OCI-LY7 (cell line): ENCODE results near the gene ADARB2. TPM values are rescaled to one million over a fixed set of nuclear protein-coding genes. Genes with fewer than 3 reads are reported as not detected.

Source experiments
- BruUV-seq: library from RNA; stranded (reverse); fragments of 400-500 nt; replicated peaks from 2 replicates; lab custom pipeline; 2021; lab: Mats Ljungman, UMichigan
- CTCF ChIA-PET: fragments of 300-600 bp; sonication (Branson Sonifier 250); formaldehyde crosslinking; loops from one replicate; lab custom pipeline; 2022; ENCODE audit warnings: antibody characterized with exemption; ENCODE audit not compliant: unreplicated experiment; lab: Charles Lee
- POLR2A ChIA-PET: fragments of 300-600 bp; sonication (Branson Sonifier 250); formaldehyde crosslinking; loops from one replicate; lab custom pipeline; 2022; ENCODE audit warnings: antibody characterized with exemption; lab: Charles Lee
- DNase-seq: peaks from one replicate; pipeline ENCODE4 v3.0.0-alpha.2; 2015; ENCODE audit warnings: low spot score
- H2AFZ ChIP-seq: fragments of 200-600 bp; sonication (generic), shearing (Covaris generic); 2 replicates; pipeline ENCODE4 v1.6.1; 2014; ENCODE audit warnings: mild to moderate bottlenecking, antibody characterized with exemption, low read length, moderate library complexity
- H3K27ac ChIP-seq: fragments of 200-600 bp; sonication (generic); 2 replicates; pipeline ENCODE4 v1.5.1; 2014; ENCODE audit warnings: mixed run types, low read depth, mild to moderate bottlenecking, moderate library complexity, low read length, inconsistent platforms; ENCODE audit not compliant: poor library complexity, severe bottlenecking
- H3K36me3 ChIP-seq: fragments of 200-600 bp; sonication (generic); 2 replicates; pipeline ENCODE4 v1.6.1; 2014; ENCODE audit warnings: mild to moderate bottlenecking, antibody characterized with exemption, low read length, moderate library complexity, mixed read lengths; ENCODE audit not compliant: insufficient read depth
- H3K4me1 ChIP-seq: fragments of 200-600 bp; sonication (generic); 2 replicates; pipeline ENCODE4 v1.5.1; 2014; ENCODE audit warnings: mild to moderate bottlenecking, low read length; ENCODE audit not compliant: insufficient read depth, poor library complexity, severe bottlenecking
- H3K4me2 ChIP-seq: fragments of 200-600 bp; sonication (generic); 2 replicates; pipeline ENCODE4 v1.6.1; 2014; ENCODE audit warnings: mild to moderate bottlenecking, low read length
- H3K4me3 ChIP-seq: fragments of 200-600 bp; sonication (generic); 2 replicates; pipeline ENCODE4 v1.5.1; 2014; ENCODE audit warnings: mild to moderate bottlenecking, low read depth, low read length; ENCODE audit not compliant: poor library complexity, severe bottlenecking
- H3K79me2 ChIP-seq: fragments of 200-600 bp; sonication (generic); 2 replicates; pipeline ENCODE4 v1.6.1; 2016; ENCODE audit warnings: low read depth, mild to moderate bottlenecking, low read length, moderate library complexity, mixed read lengths; ENCODE audit not compliant: insufficient read depth
- H3K9me2 ChIP-seq: fragments of 200-600 bp; sonication (generic); 2 replicates; pipeline ENCODE4 v1.6.1; 2016; ENCODE audit warnings: mild to moderate bottlenecking, low read length, mixed read lengths; ENCODE audit not compliant: insufficient read depth
- H3K9me3 ChIP-seq: fragments of 200-600 bp; sonication (generic); 2 replicates; pipeline ENCODE4 v1.6.1; 2014; ENCODE audit warnings: mild to moderate bottlenecking, mixed run types, low read length, mixed read lengths
- H4K20me1 ChIP-seq: fragments of 200-600 bp; sonication (generic); 2 replicates; pipeline ENCODE4 v1.6.1; 2014; ENCODE audit warnings: mild to moderate bottlenecking, antibody characterized with exemption, low read length, moderate library complexity, mixed read lengths; ENCODE audit not compliant: insufficient read depth
- EZH2phosphoT487 ChIP-seq: fragments of 200-600 bp; sonication (generic); IDR thresholded peaks from 2 replicates; pipeline ENCODE4 v1.6.1; 2018; ENCODE audit warnings: low read depth, borderline replicate concordance, mild to moderate bottlenecking, mixed run types, antibody characterized with exemption, low read length, moderate library complexity, mixed read lengths
- intact Hi-C: fragments of 100-400 bp; cut with micrococcal nuclease; formaldehyde crosslinking; loops from one replicate; pipeline ENCODE4 v1.10.0; 2022; ENCODE audit not compliant: unreplicated experiment
- total RNA-seq, 2 experiments: library from RNA; depleted of rRNA in 1 of 2; stranded (reverse); fragments of >200 nt in 1 of 2; shearing (Covaris generic) in 1 of 2; gene quantifications; 2 replicates each; pipeline ENCODE4 v1.2.3, GENCODE V29; 2014 to 2022
- TF ChIP-seq, protein P1 (sequence below): fragments of 200-600 bp; sonication (generic); conservative IDR thresholded peaks from 2 replicates; pipeline ENCODE4 v1.5.1; 2014; ENCODE audit warnings: mild to moderate bottlenecking, antibody characterized with exemption, low read length, moderate library complexity, mixed read lengths

The ADARB2 gene
- total RNA-seq, 2 experiments from 2014 or later, result 0.03 TPM; not detected in 1

DNA sequence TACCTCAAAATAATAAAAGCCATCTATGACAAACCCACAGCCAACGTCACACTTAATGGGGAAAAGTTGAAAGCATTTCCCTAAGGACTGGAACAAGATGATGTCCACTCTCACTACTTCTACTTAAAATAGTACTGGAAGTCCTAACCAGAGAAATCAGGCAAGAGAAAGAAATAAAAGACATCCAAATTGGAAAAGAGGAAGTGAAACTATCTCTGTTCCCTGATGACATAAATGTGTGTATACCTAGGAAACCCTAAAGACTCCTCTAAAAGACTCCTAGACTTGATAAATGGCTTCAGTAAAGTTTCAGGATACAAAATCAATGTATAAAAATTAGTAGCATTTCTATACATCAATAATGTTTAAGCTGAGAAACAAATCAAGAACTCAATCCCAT lies 367.0 kb downstream of the ADARB2 start:
- no peak overlapping the region for H3K27ac ChIP-seq
- H3K9me2 ChIP-seq, result no peaks in the 10 kb centered on the region
- H2AFZ ChIP-seq, result no peak overlapping the region
- no peaks in the 10 kb centered on the region for H3K36me3 ChIP-seq
- H3K79me2 ChIP-seq, result no peaks in the 10 kb centered on the region
- no peaks in the 10 kb centered on the region for H3K4me1 ChIP-seq
- intact Hi-C loops, result no loop called here
- CTCF ChIA-PET, result no interaction called here
- H3K4me3 ChIP-seq, result no peak overlapping the region
- no TSS peak for BruUV-seq
- no peaks in the 10 kb centered on the region for H4K20me1 ChIP-seq
- no peak overlapping the region for H3K4me2 ChIP-seq
- TF ChIP-seq, protein P1, sequence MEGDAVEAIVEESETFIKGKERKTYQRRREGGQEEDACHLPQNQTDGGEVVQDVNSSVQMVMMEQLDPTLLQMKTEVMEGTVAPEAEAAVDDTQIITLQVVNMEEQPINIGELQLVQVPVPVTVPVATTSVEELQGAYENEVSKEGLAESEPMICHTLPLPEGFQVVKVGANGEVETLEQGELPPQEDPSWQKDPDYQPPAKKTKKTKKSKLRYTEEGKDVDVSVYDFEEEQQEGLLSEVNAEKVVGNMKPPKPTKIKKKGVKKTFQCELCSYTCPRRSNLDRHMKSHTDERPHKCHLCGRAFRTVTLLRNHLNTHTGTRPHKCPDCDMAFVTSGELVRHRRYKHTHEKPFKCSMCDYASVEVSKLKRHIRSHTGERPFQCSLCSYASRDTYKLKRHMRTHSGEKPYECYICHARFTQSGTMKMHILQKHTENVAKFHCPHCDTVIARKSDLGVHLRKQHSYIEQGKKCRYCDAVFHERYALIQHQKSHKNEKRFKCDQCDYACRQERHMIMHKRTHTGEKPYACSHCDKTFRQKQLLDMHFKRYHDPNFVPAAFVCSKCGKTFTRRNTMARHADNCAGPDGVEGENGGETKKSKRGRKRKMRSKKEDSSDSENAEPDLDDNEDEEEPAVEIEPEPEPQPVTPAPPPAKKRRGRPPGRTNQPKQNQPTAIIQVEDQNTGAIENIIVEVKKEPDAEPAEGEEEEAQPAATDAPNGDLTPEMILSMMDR, result no peak
- TF ChIP-seq EZH2phosphoT487, result no peak
- DNase-seq, result no peak
- POLR2A ChIA-PET, result no interaction called here
- no peaks in the 10 kb centered on the region for H3K9me3 ChIP-seq

GRCh38 chr10:1369665-1370064 lies 367.7 kb downstream of the ADARB2 start:
- Histone ChIP-seq H3K4me3 (no peak overlapping the region), H3K27ac (no peak overlapping the region), H2AFZ (no peak overlapping the region), H3K9me2 (no peaks in the 10 kb centered on the region), H3K79me2 (no peaks in the 10 kb centered on the region), H3K9me3 (no peaks in the 10 kb centered on the region), H3K4me2 (no peak overlapping the region), H3K36me3 (no peaks in the 10 kb centered on the region), H4K20me1 (no peaks in the 10 kb centered on the region), H3K4me1 (no peaks in the 10 kb centered on the region)
- BruUV-seq, result no TSS peak
- TF ChIP-seq, protein P1, result no peak
- no peak for TF ChIP-seq EZH2phosphoT487
- intact Hi-C loops, result no loop called here
- CTCF ChIA-PET, result no interaction called here
- POLR2A ChIA-PET, result no interaction called here
- DNase-seq, result no peak

DNA sequence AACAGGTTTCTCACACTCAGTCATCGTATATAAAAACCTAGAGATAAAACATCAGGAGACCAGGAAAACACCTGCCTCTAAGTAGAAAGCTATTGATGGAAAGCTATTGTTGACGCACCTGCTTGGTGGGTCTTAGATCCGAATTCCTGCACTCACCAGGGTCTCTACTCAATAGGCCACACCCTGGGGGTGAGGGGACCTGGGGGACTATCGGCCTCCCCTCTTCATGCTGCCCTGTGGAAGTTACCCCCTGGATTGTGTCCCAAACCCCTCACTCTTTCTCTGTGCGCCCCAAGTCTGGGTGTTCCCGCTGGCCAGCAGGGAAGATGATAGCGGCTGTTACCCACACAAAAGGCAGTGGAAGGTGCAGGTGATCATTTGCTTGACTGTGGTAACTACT lies 368.1 kb downstream of the ADARB2 start:
- no peak overlapping the region for H3K4me2 ChIP-seq
- no peaks in the 10 kb centered on the region for H3K9me3 ChIP-seq
- intact Hi-C loops, result no loop called here
- ChIA-PET CTCF (no interaction called here), POLR2A (interaction anchor here (0.6 kb wide), 1 partner anchor 34 kb away, joined by 3 read pairs; no protein-coding TSS in a partner anchor)
- no peak overlapping the region for H3K27ac ChIP-seq
- H3K36me3 ChIP-seq, result no peaks in the 10 kb centered on the region
- no TSS peak for BruUV-seq
- no peak for DNase-seq
- H3K4me1 ChIP-seq, result no peaks in the 10 kb centered on the region
- H4K20me1 ChIP-seq, result no peaks in the 10 kb centered on the region
- no peak overlapping the region for H3K4me3 ChIP-seq
- H3K9me2 ChIP-seq, result no peaks in the 10 kb centered on the region
- no peak overlapping the region for H2AFZ ChIP-seq
- H3K79me2 ChIP-seq, result no peaks in the 10 kb centered on the region
- TF ChIP-seq, protein P1, result 0 out of 2 replicates have a peak, but pooled peaks have one; percentile 7
- TF ChIP-seq EZH2phosphoT487, result no peak
